GM19468 (cell line): ENCODE data around the gene ARHGAP18.

Experiments used
- ATAC-seq: cut with Tn5 transposase; IDR thresholded peaks from one replicate; pipeline ENCODE4 v1.9.1; 2021; ENCODE audit warnings: mild to moderate bottlenecking, moderate library complexity, moderate number of reproducible peaks; ENCODE audit not compliant: unreplicated experiment; ENCODE audit errors: extremely low read depth

Gene ARHGAP18

DNA sequence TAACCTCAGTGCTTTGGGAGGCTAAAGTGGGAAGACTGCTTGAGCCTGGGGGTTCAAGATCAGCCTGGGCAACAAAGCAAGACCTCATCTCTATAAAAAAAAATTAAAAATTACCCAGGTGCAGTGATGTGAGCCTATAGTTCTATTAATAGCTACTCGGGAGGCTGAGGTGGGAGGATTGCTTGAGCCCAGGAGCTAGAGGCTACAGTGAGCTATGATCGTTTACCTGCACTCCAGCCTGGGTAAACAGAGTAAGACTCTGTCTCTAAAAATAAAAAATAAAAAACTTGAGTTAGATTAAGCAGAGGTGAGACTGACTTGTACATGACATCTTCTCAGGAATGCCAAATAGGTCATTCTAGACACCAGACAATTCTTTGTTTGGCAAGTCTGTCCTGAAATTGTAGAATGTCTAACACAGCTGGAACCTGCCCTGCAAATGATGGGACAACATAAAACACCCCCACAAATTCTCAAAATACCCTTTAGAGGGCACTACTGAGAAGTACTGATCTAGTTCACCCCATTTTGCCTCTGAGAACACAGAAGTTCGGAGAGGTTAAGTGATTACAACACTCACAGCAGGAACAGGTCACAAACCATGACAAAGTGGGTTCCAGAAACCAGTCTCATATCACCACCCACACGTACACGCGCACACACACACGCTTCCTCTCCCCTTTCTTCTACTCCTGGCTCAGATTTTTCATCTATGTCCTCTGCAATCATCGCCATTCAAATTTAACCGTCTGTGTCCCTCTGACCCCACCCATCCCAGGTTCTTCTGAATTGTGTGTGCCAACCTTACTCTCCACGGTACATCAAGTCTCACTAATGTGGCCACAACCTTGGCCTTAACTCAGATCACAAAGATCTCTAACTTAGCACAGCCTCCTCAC lies 38.3 kb downstream of the ARHGAP18 start:
- ATAC-seq = peak; percentile 79

DNA sequence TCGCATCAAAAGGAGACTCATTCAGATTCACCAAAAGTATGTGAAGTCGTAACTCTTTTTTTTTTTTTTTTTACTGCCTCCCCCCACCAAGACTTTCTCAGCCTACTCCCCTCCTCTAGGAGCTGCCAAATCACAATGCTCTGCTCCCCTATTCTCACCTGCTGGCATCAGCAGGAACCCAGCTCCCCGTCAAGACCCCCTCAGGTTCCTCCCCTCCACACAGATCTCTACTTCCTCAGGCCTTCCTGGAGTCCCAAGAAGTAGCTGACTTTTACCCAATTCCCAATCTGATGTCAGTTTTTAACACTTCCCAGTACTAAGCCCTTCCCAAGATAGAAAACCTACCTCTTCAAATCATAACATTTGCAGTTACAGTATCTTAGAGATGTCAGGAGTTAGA lies 39.3 kb downstream of the ARHGAP18 start:
- ATAC-seq = no peak

- ATAC-seq = no peak
These were observed 42.4 kb downstream of the ARHGAP18 start for GRCh38 chr6:129667621-129668020.

DNA sequence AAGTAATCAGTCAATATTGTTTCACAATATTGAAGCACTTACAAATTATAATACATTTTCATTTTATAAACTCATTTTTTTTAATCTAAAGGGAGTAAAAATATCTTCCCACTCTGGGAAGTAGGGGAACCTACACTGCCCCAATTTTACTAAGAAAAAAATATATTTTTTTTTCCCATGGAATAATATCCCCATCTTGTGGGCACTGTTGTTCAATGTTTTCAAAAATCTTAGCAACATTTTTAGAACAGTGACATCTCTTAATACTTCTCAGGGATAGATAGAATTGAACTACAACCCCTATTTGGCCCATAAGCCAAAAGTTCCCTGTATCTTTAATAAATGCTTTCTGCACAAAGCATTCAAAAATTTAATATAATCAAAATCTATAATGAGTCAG lies 42.9 kb downstream of the ARHGAP18 start:
- no peak for ATAC-seq

DNA sequence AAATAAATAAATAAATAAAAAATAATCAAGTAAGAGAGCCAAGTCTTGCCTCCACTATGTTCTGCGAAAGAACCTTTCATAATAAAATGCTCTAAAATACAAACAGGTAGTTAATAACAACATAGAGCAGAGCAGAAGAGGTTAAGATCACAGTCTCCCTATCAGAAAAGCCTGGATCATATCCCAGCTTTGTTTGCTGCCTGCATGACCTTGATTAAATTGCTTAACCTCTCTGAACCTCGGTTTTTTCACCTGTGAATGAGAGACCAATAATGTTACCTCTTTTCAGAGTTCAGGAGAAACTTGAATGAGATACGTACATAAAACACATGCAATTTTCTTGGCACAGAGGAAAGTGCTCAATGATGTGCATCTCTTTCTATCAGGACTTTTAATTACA lies 44.4 kb downstream of the ARHGAP18 start:
- no peak for ATAC-seq

GRCh38 chr6:129663531-129663930 lies 46.4 kb downstream of the ARHGAP18 start:
- ATAC-seq = no peak

DNA sequence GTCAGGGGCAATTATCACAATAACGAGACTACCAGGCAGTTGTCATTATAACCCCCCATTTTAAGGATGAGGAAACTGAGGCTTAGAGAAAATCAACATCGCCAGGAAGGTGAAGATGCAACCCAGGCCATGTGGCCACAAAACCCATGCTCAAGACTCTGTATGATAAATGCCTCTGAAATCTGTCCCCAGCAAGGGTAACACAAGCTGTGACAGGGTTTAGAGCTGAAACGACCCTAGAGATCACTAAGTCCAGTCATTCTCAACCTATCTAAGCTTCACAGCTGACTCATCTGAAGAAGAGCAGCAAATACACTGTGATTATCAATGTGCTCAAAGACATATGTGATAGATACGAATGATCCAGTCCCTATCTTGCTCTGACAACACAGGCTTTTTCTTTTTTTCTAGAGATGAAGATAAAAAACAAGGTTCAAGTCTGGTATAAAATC lies 47.0 kb downstream of the ARHGAP18 start:
- no peak for ATAC-seq

GRCh38 chr6:129662406-129662766 lies 47.6 kb downstream of the ARHGAP18 start:
- no peak for ATAC-seq

GRCh38 chr6:129661536-129662405 lies 48.2 kb downstream of the ARHGAP18 start:
- no peak for ATAC-seq

GRCh38 chr6:129660346-129660676 lies 49.7 kb downstream of the ARHGAP18 start:
- ATAC-seq = no peak

- ATAC-seq = no peak
These were observed 50.2 kb downstream of the ARHGAP18 start for GRCh38 chr6:129659590-129660345.

DNA sequence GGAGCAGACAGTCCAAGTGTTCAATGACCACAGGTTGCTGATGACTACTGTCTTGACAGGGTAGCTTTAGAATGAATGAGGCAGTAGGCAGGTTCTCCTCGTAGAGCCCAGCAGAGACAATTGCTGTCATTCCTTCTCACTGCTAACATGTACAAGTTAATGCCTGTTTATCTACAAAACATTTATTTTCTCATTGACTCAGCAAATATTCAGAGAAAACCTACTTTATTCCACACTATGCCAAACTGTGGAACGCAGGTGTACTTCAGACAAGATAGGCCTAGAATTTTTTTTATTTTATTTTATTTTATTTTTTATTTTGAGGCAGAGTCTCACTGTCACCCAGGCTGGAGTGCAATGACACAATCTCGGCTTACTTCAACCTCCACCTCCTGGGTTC lies 50.8 kb downstream of the ARHGAP18 start:
- ATAC-seq = no peak

DNA sequence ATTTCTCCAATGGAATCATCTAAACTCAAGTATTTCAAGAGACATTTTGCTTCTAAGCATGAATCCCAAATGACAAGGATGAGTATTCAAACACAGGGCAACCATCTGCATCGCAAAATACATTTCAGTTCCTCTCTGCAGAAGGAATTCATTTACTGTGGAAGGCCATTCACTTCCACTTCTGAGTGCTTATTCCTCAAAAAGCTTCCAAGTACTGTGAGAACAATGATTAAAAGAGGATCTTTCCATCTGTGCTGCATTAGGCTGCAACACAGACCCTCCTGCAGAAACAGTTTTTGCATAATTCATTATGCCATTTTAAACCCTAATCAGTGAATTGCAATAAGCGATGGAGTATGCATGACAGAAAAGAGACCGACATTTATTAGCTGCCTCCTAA lies 52.5 kb downstream of the ARHGAP18 start:
- ATAC-seq = no peak

DNA sequence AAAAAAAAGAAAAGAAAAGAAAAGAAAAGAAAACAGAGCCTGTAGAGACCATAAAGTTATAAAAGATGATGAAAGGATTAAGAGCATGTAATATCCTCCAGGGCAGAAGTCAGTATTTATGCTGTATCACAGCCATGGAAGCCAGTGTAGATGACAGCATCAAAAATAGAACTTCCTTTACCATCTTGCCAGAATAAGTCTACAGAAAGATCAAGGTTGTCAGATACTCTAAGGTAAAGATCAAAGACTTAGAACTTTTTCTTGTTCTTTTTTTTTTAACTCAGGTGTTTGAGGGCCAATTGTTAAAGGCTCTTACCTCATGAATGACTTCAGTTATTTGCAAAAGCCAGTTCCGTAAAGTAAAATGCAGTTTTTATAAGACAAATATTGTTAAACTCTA lies 54.6 kb downstream of the ARHGAP18 start:
- ATAC-seq = no peak

GRCh38 chr6:129653746-129654145 lies 56.2 kb downstream of the ARHGAP18 start:
- no peak for ATAC-seq

GRCh38 chr6:129653229-129653628 lies 56.7 kb downstream of the ARHGAP18 start:
- ATAC-seq = no peak

GRCh38 chr6:129651291-129651691 lies 58.7 kb downstream of the ARHGAP18 start:
- no peak for ATAC-seq

- no peak for ATAC-seq
These were observed 61.0 kb downstream of the ARHGAP18 start for GRCh38 chr6:129648819-129649491.

GRCh38 chr6:129647044-129647443 lies 62.9 kb downstream of the ARHGAP18 start:
- peak; percentile 19 for ATAC-seq

- ATAC-seq = peak; percentile 31
These were observed 63.3 kb downstream of the ARHGAP18 start for GRCh38 chr6:129646642-129647041.
